ENCODE data around the gene CRAMP1.
"Not testable (repeated sequence)": the region's sequence is repeated elsewhere in the genome, so short reads cannot be mapped to it uniquely, and the experiment has no call there.

Gene CRAMP1

DNA sequence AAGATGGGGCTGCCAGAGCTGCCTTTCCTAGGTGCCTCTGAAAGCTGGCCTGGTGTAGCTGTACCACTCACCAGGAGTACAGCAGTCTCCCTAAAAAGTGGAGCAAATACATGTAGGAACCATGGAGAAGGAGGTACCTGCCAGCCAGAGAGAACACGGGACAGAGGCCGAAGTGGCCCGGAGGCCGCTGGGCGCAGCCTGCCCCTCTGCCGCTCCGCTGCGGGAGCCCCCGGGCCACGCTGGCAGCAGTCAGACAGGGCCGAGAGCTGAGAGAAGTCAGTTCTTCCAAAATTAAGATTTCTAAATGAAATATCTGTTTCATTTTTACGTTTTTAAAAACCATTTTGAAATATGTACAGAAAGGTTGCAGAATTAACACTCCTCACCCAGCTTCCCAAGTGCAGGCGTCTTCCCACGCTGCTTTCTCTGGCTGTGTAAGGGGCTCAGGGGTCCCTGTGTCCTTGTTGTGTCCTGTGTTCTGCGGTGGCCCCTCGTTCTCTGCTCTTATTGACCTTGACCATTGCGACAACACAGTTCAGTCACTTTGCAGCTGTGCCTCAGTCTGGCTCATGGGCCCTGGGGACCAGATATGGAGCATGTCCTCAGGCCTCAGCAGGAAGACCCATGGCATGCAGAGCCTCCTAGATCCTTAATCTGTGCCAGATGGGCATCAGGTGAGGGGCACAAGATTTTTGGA lies 98.8 kb downstream of the CRAMP1 start:
- no peak for DNase-seq (ENCODE audit: low spot score)

DNA sequence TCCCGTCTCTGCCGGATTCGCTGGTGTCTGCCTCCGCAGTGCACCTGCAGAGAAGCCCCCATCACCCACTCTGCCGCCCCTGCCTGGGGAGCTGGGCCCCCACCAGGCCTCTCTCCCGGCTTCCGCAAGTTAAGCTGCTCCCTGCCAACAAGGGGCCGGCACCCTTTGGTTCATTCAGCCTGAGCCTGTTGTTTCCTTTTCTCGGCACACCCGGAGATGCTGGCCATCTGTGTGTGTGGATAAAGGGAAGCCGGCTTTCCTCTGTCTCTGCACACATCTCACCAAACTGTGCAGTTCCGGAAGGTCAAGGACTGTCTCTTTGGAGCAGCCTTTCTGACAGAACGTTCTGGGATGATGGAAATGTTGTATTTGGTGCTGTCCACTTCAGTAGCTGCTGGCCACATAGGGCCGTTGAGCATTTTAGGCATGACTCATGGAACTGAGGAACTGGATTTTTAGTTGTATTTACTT lies 100.7 kb downstream of the CRAMP1 start:
- no peak for DNase-seq (ENCODE audit: low spot score)

- no peak for DNase-seq (ENCODE audit: low spot score)
These were observed 101.2 kb downstream of the CRAMP1 start for GRCh38 chr16:1713331-1713730.

DNA sequence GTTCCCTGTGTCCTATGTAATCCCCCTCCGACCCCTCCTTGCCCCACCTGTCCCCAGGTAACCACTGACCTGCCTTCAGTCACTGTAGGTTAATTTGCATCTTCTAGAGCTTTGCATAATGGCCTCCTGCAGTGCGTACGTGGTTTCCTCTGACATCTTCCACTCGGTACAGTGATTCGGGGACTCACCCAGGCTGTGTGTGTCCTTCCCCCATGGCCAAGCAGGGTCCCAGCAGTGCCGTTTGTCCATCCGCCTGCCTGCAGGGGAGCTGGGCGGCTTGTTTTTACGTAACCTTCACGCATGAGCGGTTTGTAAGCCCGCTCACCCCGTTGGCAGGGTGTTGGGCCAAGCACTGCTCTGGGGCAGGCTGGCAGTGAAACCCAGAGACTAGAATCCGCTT lies 101.8 kb downstream of the CRAMP1 start:
- peak; percentile 82 for DNase-seq (ENCODE audit: low spot score)

DNA sequence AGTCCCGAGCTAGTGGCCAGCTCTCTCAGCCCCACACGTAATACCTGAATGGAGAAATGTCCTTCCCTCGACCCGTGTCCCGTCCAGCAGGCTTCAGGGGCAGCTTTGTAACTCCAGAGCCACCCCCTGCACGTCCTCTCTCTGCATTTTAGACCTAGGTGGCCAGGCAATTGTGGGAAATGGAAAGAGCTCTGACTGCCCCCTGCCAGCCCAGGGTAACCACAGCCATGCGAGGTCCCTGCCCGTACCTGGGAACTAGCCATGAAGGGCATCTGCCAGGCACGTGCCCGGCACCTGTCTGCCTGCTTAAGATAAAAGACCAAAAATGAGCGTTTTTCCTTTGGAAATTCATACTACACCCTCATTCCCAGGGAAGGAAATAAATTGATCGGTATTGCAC lies 103.1 kb downstream of the CRAMP1 start:
- no peak for DNase-seq (ENCODE audit: low spot score)

DNA sequence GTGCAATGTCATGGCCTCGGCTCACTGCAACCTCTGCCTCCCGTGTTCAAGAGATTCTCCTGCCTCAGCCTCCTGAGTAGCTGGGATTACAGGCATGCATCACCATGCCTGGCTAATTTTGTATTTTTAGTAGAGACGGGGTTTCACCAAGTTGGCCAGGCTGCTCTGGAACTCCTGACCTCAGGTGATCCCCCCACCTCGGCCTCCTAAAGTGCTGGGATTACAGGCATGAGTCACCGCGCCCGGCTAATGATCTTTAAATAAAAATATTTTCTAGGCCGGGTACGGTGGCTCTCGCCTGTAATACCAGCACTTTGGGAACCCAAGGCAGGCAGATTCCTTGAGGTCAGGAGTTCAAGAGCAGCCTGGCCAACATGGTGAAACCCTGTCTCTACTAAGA lies 106.1 kb downstream of the CRAMP1 start:
- not testable (repeated sequence) for DNase-seq (ENCODE audit: low spot score)

DNA sequence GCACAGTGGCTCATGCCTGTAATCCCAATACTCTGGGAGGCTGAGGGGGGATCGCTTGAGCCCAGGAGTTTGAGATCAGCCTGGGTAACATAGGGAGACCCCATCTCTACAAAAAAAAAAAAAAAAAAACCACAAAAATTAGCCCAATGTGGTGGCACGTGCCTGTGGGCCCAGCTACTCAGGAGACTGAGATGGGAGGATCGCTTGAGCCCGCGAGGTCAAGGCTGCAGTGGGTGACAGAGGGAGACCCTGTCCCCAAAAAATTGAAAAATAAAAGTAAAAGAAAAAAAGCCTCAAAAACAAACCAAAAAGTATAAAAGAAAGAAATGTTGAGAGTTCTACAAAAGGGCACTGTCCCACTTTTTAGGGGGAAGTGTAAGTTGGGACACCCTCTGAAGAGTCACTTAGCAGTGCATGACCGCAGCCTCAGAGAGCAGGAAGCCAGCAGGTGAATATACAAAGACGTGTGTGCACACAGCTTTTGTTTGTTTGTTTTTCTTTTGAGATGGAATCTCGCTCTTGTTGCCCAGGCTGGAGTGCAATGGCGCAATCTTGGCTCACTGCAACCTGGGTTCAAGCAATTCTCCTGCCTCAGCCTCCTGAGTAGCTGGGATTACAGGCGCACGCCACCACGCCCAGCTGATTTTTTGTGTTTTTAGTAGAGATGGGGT lies 107.5 kb downstream of the CRAMP1 start:
- peak; percentile 42 for DNase-seq (ENCODE audit: low spot score)

DNA sequence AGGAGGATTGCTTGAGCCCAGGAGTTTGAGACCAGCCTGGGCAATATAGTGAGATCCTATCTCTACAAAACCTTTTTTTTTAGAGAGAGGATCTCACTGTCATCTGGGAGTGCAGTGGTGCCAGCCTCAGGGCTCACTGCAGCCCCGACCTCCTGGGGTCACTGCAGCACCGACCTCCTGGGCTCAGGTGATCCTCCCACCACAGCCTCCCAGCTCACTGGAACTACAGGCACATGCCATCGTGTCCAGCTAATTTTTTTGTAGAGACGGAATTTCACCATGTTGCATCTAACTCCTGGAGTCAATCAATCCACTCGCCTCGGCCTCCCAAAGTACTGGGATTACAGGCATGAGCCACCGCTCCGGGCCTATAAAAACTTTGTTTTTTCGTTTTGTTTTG lies 109.2 kb downstream of the CRAMP1 start:
- DNase-seq (ENCODE audit: low spot score), result no peak

DNA sequence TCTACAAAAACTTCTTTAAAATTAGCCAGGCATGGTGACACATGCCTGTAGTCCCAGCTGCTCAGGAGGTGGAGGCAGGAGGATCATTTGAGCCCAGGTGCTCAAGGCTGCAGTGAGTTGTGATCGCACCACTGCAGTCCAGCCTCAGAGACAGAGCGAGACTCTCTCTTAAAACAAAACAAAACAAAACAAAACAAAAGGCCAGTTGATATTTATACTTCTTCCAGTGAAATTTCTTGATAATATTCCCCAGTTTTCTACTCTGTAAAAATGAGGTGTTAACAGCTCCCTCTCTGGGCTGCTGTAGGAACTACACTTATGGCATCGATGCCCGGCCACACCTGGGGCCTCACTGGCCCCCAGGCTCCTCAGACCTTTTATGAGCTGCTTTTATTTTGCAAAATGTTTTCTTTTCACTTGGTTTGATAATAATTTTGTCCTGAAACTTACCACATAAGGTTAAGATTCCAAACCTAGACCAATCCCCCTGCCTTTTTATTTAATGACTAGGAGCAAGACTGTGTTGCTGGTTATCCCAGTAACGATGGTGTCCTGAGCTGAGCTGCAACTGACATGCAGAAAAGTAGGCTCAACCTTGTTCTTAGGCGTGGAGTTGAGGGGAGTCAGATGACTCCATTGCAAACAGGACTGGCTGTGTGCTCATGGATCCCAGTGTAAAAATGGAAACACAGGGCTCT lies 111.4 kb downstream of the CRAMP1 start:
- peak; percentile 50 for DNase-seq (ENCODE audit: low spot score)

DNA sequence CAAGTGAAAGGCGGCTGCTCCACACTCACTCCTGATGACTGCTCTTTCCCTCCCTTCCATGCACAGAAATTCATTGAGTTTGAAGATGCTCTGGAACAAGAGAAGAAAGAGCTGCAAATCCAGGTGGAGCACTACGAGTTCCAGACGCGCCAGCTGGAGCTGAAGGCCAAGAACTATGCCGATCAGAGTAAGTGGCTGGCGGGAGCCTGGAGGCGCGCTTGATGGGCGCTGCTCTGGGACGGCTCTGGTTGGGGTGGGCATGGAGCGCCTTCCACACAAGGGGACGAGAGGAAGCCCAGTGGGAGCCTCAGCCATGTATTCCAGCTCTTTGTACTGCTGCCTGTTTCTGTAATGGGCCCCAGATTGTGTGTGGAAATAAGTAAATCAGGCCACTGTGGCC lies 112.3 kb downstream of the CRAMP1 start:
- no peak for DNase-seq (ENCODE audit: low spot score)

- DNase-seq (ENCODE audit: low spot score), result no peak
These were observed 114.7 kb downstream of the CRAMP1 start for GRCh38 chr16:1726661-1727502.

Measured in germinal center (tissue), 1 donor.